GM12878 (cell line): ENCODE measurements around the gene RET. TPM values are rescaled to one million over a fixed set of nuclear protein-coding genes. Genes with fewer than 3 reads are reported as not detected.

Experiments used
- ATAC-seq: fragments of 200-7000 bp; cut with Tn5 transposase; 3 replicates; pipeline ENCODE4 v1.9.1; 2020; ENCODE audit warnings: mild to moderate bottlenecking, moderate library complexity
- BruUV-seq: library from RNA; stranded (reverse); fragments of 400-500 nt; replicated peaks from 2 replicates; lab custom pipeline; 2021; lab: Mats Ljungman, UMichigan
- CTCF ChIA-PET: fragments of 300-600 bp; sonication (Branson Sonifier 250); formaldehyde crosslinking; extraction: SDS; loops from one replicate; lab custom pipeline; 2021; ENCODE audit warnings: inconsistent platforms; lab: Yijun Ruan, JAX
- POLR2A ChIA-PET: fragments of 350-600 bp; formaldehyde crosslinking; extraction: SDS; loops from one replicate; lab custom pipeline; 2021; ENCODE audit warnings: inconsistent platforms; lab: Charles Lee
- RAD21 ChIA-PET: fragments of 300-600 bp; sonication (Branson Sonifier 250); formaldehyde crosslinking; loops from one replicate; lab custom pipeline; 2023; ENCODE audit warnings: antibody characterized with exemption; ENCODE audit not compliant: unreplicated experiment; lab: Charles Lee
- SMC1A ChIA-PET: fragments of 300-600 bp; sonication (Branson Sonifier 250); formaldehyde crosslinking; loops from one replicate; lab custom pipeline; 2023; ENCODE audit not compliant: unreplicated experiment, uncharacterized antibody; lab: Charles Lee
- DNase-seq: peaks from one replicate; pipeline ENCODE4 v3.0.0-alpha.2; 2011; ENCODE audit warnings: low read depth, low spot score
- FAIRE-seq: peaks from 3 replicates; lab custom pipeline; 2011; peaks lifted over from hg19 to GRCh38; lab: Jason Lieb, UNC
- H2AFZ ChIP-seq: 2 replicates; pipeline ENCODE4 v1.6.0; 2011; ENCODE audit warnings: low read depth, low read length, control low read depth; ENCODE audit not compliant: control insufficient read depth
- H3K27ac ChIP-seq: 2 replicates; pipeline ENCODE4 v1.5.1; 2011; ENCODE audit warnings: control low read depth; ENCODE audit not compliant: control insufficient read depth, insufficient read depth
- H3K27me3 ChIP-seq, 2 experiments: replicated peaks in 1 of 2; 2 replicates each; pipeline versions ENCODE4 v1.6.0 to v1.6.1; 2011; ENCODE audit warnings: low read length in 1 of 2; ENCODE audit not compliant: control insufficient read depth in 2 of 2, insufficient read depth in 2 of 2
- H3K36me3 ChIP-seq, 2 experiments: 2 replicates each; pipeline ENCODE4 v1.5.1; 2011; ENCODE audit warnings: low read length in 1 of 2; ENCODE audit not compliant: control insufficient read depth in 2 of 2, insufficient read depth in 2 of 2
- H3K4me1 ChIP-seq: 2 replicates; pipeline ENCODE4 v1.6.1; 2011; ENCODE audit warnings: mild to moderate bottlenecking, low read length, moderate library complexity, mixed read lengths; ENCODE audit not compliant: control insufficient read depth, insufficient read depth
- H3K4me2 ChIP-seq: 2 replicates; pipeline ENCODE4 v1.6.0; 2011; ENCODE audit warnings: control low read depth; ENCODE audit not compliant: control insufficient read depth, insufficient read depth
- H3K4me3 ChIP-seq: fragments of 200-600 bp; sonication (generic); 2 replicates; pipeline ENCODE4 v1.5.1; 2016
- H3K79me2 ChIP-seq: 2 replicates; pipeline ENCODE4 v1.6.0; 2011; ENCODE audit warnings: low read length; ENCODE audit not compliant: control insufficient read depth, insufficient read depth
- H3K9ac ChIP-seq: 2 replicates; pipeline ENCODE4 v1.8.0; 2011; ENCODE audit warnings: low read length, control low read depth, mixed read lengths; ENCODE audit not compliant: control insufficient read depth, insufficient read depth
- H3K9me3 ChIP-seq: replicated peaks from 3 replicates; pipeline ENCODE4 v1.5.1; 2011; ENCODE audit warnings: mild to moderate bottlenecking, low read length; ENCODE audit not compliant: control insufficient read depth, insufficient read depth
- H4K20me1 ChIP-seq: 2 replicates; pipeline ENCODE4 v1.6.0; 2011; ENCODE audit not compliant: control insufficient read depth, insufficient read depth
- CBX5 ChIP-seq: sonication (generic); IDR thresholded peaks from 2 replicates; pipeline ENCODE4 v1.6.1; 2016; ENCODE audit warnings: low read depth, moderate library complexity, mild to moderate bottlenecking, inconsistent platforms
- FOXM1 ChIP-seq: IDR thresholded peaks from 2 replicates; pipeline ENCODE4 v1.6.1; 2012; ENCODE audit warnings: low read depth, mild to moderate bottlenecking, inconsistent platforms, low read length, moderate library complexity
- IKZF1 ChIP-seq: fragments of 450-650 bp; conservative IDR thresholded peaks from 2 replicates; pipeline ENCODE4 v1.6.1; 2017; ENCODE audit warnings: antibody characterized with exemption, mild to moderate bottlenecking
- KAT2A ChIP-seq: conservative IDR thresholded peaks from 2 replicates; pipeline ENCODE4 v1.6.1; 2011; ENCODE audit warnings: low read depth, low read length; ENCODE audit not compliant: control insufficient read depth
- MTA3 ChIP-seq: IDR thresholded peaks from 2 replicates; pipeline ENCODE4 v1.6.1; 2012; ENCODE audit warnings: low read length, inconsistent platforms, borderline replicate concordance
- MXI1 ChIP-seq: fragments of 150-350 bp; IDR thresholded peaks from 2 replicates; pipeline ENCODE4 v1.6.1; 2011; ENCODE audit warnings: low read depth, mild to moderate bottlenecking, inconsistent platforms, low read length, improper control_type of control experiment
- NR2C2 ChIP-seq: IDR thresholded peaks from 2 replicates; pipeline ENCODE4 v1.6.1; 2011; ENCODE audit warnings: borderline replicate concordance, low read depth; ENCODE audit not compliant: control insufficient read depth, insufficient read length
- POU2F2 ChIP-seq: IDR thresholded peaks from 3 replicates; pipeline ENCODE4 v1.6.1; 2011; ENCODE audit warnings: low read depth, mild to moderate bottlenecking, low read length, borderline replicate concordance
- RAD51 ChIP-seq: fragments of 450-650 bp; IDR thresholded peaks from 2 replicates; pipeline ENCODE4 v1.6.1; 2016; ENCODE audit warnings: moderate library complexity, mild to moderate bottlenecking, inconsistent platforms
- STAT1 ChIP-seq: fragments of 450-650 bp; conservative IDR thresholded peaks from 2 replicates; pipeline ENCODE4 v1.6.1; 2014; ENCODE audit warnings: antibody characterized with exemption, mild to moderate bottlenecking
- SUPT20H ChIP-seq: IDR thresholded peaks from 2 replicates; pipeline ENCODE4 v1.6.1; 2011; ENCODE audit warnings: low read depth, mild to moderate bottlenecking, low read length, moderate library complexity, borderline replicate concordance; ENCODE audit not compliant: control insufficient read depth
- WGBS: methylation state at CpG from one replicate; pipeline ENCODE4 v1.1.6; 2016; ENCODE audit warnings: low lambda C conversion rate; ENCODE audit not compliant: insufficient replicate concordance, insufficient coverage; ENCODE audit errors: missing lambda C conversion rate; 5-methylcytosine and 5-hydroxymethylcytosine counted together
- in situ Hi-C: fragments of 300-500 bp; cut with MboI; formaldehyde crosslinking; loops from 9 replicates; pipeline ENCODE4 v1.14.3; 2018; ENCODE audit warnings: mixed read lengths
- intact Hi-C: fragments of 100-400 bp; cut with micrococcal nuclease; formaldehyde crosslinking; loops from one replicate; pipeline ENCODE4 v1.14.2; 2022; ENCODE audit not compliant: unreplicated experiment
- polyA plus RNA-seq, 11 experiments: library from polyadenylated mRNA; depleted of rRNA in 4 of 11; unstranded in 6 of 11; stranded (reverse) in 5 of 11; fragments of >200 nt; fragmentation: Nextera tagmentation in 4 of 11; fragmentation: Illumina TruSeq in 1 of 11; extraction: Ambion mirVana in 4 of 11; extraction: Trizol in 1 of 11; gene quantifications; 1 replicate in 1 of 11; 2 replicates in 10 of 11; pipeline versions ENCODE4 v1.2.1 to v1.2.3, GENCODE V29; 2011 to 2016; ENCODE audit warnings: inconsistent platforms in 2 of 11, missing spikeins in 2 of 11, low read depth in 1 of 11
- total RNA-seq, 4 experiments: library from RNA; depleted of rRNA in 3 of 4; stranded (reverse); fragments of >200 nt in 3 of 4; fragmentation: Illumina TruSeq in 1 of 4; extraction: Trizol in 1 of 4; gene quantifications; 2 replicates each; pipeline versions ENCODE4 v1.2.1 to v1.2.3, GENCODE V29; 2013 to 2021
- TF ChIP-seq, protein P1 (sequence below): fragments of 450-650 bp; IDR thresholded peaks from 2 replicates; pipeline ENCODE4 v1.6.1; 2017; ENCODE audit warnings: borderline replicate concordance

The RET gene
- total and polyA plus RNA-seq, 10 of the 15 experiments (the other 5 are each of a cell fraction or from before 2014, with no cell fraction given): not detected

DNA sequence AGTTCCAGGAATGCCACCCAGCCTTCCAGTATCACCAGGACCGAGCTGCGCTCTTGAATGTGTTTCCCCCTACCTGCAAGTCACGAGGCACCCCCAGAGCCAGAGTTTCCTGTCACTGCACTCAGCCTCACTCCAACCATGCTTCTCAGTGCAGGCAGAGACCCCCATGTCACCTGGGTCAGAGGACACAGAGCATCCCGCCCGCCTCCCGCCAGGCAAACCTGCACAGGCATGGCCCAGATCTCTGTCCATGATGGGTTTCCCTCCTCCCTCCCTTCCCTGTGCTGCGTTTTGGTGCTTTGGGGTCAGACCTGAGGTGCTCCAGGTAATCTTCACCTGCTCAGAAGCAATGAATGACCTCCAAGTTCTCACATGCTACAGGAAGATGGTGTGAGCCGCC is 3.1 kb upstream of the RET start:
- H3K9ac ChIP-seq: no peak overlapping the region
- FAIRE-seq: no peak
- BruUV-seq: no TSS peak
- H3K4me2 ChIP-seq: no peak overlapping the region
- ChIA-PET SMC1A (no interaction called here), CTCF (no interaction called here), POLR2A (no interaction called here), RAD21 (no interaction called here)
- TF ChIP-seq POU2F2 (no peak), MXI1 (no peak), STAT1 (no peak)
- H3K4me1 ChIP-seq: no peaks in the 10 kb centered on the region
- no peaks in the 10 kb centered on the region for H3K79me2 ChIP-seq
- H3K9me3 ChIP-seq: no peaks in the 10 kb centered on the region
- ATAC-seq: no peak
- intact Hi-C loops: no loop called here
- 48% methylated on average over 8 of the region's 8 CpGs for WGBS
- H3K36me3 ChIP-seq: no peaks in the 10 kb centered on the region
- no peak overlapping the region for H3K27ac ChIP-seq
- H3K27me3 ChIP-seq: peaks cover 0 to 9% of the 10 kb centered on the region in 2 experiments; a peak in 2 of 4 replicates
- in situ Hi-C loops: no loop called here
- no peak for DNase-seq
- no peaks in the 10 kb centered on the region for H4K20me1 ChIP-seq
- no peak overlapping the region for H2AFZ ChIP-seq
- no peak overlapping the region for H3K4me3 ChIP-seq

DNA sequence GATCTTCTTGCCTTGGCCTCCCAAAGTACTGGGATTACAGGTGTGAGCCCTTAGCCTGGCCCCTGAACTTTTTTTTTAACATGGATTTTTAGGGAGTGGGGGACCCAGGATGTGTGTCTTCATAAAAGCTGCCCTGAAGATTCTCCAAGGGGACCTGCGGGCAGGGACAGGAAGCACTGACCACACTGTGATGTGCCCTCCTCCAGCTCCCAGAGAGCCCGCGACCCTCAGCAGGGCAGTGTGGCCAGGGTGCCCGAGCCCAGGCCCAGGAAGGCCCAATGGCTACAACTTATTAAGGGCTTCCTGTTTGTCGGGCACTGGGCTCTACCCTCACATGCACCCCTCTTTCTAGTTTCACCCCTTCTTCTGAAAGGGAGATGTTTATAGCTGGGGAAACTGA is 2.5 kb upstream of the RET start:
- CTCF ChIA-PET: no interaction called here
- no peak overlapping the region for H3K9ac ChIP-seq
- H3K27me3 ChIP-seq: peaks cover 0 to 9% of the 10 kb centered on the region in 2 experiments; a peak in 2 of 4 replicates

More for the DNA sequence above, 2.5 kb upstream of the RET start:
- H2AFZ ChIP-seq: no peak overlapping the region
- H3K79me2 ChIP-seq: no peaks in the 10 kb centered on the region
- DNase-seq: no peak
- no peaks in the 10 kb centered on the region for H4K20me1 ChIP-seq
- no peak overlapping the region for H3K4me3 ChIP-seq
- 43% methylated on average over 5 of the region's 5 CpGs for WGBS
- no peak overlapping the region for H3K4me2 ChIP-seq
- BruUV-seq: no TSS peak
- no peaks in the 10 kb centered on the region for H3K9me3 ChIP-seq
- no peak overlapping the region for H3K27ac ChIP-seq
- ChIA-PET RAD21 (no interaction called here), POLR2A (no interaction called here), SMC1A (no interaction called here)
- no peaks in the 10 kb centered on the region for H3K4me1 ChIP-seq
- intact Hi-C loops (no loop called here), in situ Hi-C loops (no loop called here)
- no peaks in the 10 kb centered on the region for H3K36me3 ChIP-seq
- no peak for FAIRE-seq
- TF ChIP-seq IKZF1 (no peak), KAT2A (no peak), RAD51 (no peak), SUPT20H (no peak), CBX5 (no peak), MTA3 (no peak), FOXM1 (no peak), NR2C2 (no peak)
- TF ChIP-seq, protein P1, sequence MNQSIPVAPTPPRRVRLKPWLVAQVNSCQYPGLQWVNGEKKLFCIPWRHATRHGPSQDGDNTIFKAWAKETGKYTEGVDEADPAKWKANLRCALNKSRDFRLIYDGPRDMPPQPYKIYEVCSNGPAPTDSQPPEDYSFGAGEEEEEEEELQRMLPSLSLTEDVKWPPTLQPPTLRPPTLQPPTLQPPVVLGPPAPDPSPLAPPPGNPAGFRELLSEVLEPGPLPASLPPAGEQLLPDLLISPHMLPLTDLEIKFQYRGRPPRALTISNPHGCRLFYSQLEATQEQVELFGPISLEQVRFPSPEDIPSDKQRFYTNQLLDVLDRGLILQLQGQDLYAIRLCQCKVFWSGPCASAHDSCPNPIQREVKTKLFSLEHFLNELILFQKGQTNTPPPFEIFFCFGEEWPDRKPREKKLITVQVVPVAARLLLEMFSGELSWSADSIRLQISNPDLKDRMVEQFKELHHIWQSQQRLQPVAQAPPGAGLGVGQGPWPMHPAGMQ: no peak
- no peak for ATAC-seq
